Activated CD4-positive, alpha-beta T cell treated with anti-CD3 and anti-CD28 coated beads, Interleukin-2, amount 50 U/mL, for 4 hours (primary cell): ENCODE data around the gene MMADHC.
"Not testable (repeated sequence)": the region's sequence is repeated elsewhere in the genome, so short reads cannot be mapped to it uniquely, and the experiment has no call there.

Experiments used
- DNase-seq, 2 experiments: peaks; one replicate each; pipeline ENCODE4 v3.0.0-alpha.2; 2020

Gene MMADHC

GRCh38 chr2:149594411-149594810, 6.8 kb upstream of the MMADHC start:
- no peak for DNase-seq

GRCh38 chr2:149587950-149588487, 444 bp upstream of the MMADHC start:
- DNase-seq: no peak

- DNase-seq: no peak
Measured at GRCh38 chr2:149586898-149587219, 716 bp downstream of the MMADHC start.

DNA sequence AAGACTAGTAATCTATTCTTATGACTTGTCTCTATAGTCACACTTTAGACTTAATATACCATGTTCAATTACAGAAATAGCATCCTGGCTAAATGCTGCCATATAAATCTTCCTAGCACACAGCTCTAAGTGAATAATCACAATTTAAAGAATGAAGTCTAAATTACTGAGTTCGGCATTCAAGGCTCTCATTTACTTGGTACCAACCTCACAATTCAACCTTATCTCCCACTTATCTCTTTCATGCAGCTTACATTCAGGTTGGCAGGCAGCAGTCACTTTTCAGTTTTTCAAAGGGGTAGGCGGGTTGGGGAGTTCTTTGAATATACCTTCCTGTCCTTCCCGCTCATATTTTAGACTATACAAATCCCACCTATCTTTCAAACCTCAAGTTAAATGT, 1.5 kb downstream of the MMADHC start:
- no peak for DNase-seq

- no peak for DNase-seq
Measured at GRCh38 chr2:149585166-149585885, 2.2 kb downstream of the MMADHC start.

- no peak for DNase-seq
Measured at GRCh38 chr2:149579972-149580882, 7.3 kb downstream of the MMADHC start.

- DNase-seq: no peak
Measured at GRCh38 chr2:149577269-149577668, 10.3 kb downstream of the MMADHC start.

DNA sequence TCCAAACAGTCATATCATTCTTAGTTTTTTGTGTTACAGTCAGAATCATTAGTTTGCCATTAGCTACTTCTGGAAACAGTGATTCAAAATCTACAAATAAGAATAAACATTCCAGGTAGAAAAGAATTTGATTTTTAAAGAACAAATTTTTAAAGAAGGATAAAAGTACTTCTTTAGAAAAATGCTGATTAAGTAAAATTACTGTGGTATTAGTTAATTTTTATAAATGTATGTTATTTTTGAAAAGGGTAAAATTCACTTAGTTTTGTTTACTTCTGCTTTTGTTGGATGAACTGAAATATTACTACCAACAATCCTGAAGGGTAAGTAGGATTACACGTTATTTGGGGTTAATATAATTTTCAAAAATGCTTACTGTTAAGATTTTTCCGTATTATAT, 11.8 kb downstream of the MMADHC start:
- no peak for DNase-seq

DNA sequence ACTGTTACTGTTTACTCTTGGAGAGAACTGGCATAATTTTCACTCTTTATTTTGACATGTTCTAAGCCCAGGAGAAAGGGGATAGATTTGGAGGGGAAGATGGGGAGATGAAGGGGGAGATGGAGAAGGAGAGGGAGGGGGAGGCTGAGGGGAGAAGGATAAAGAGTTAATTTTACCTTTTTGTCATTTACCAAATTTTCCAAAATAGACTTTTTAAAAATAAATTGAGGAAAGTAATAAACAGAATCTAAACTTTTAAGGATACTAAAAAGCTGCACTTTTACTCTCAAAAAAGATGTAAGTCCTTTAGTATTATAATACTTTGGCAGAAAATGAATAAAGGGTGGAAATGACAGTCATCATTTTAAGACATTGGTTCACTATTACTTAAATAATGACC, 12.3 kb downstream of the MMADHC start:
- DNase-seq: no peak

DNA sequence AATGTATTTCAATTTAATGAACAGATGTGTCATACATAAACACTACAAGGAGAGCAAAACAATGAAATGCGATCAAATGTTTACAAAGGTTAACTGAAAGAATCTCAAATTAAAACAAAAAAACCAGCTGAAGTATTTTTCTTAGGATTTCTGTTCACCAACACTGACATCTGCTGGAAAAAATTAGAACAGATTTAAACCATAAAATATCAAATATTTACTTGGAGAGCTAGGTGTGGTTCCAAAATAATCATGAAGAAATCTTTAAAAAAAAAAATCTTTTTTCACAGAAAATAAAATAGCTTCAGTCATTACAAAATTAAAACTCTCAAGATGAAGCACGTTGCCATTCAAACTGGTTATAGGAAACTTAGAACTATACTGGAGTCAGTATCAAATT, 13.8 kb downstream of the MMADHC start:
- no peak for DNase-seq

DNA sequence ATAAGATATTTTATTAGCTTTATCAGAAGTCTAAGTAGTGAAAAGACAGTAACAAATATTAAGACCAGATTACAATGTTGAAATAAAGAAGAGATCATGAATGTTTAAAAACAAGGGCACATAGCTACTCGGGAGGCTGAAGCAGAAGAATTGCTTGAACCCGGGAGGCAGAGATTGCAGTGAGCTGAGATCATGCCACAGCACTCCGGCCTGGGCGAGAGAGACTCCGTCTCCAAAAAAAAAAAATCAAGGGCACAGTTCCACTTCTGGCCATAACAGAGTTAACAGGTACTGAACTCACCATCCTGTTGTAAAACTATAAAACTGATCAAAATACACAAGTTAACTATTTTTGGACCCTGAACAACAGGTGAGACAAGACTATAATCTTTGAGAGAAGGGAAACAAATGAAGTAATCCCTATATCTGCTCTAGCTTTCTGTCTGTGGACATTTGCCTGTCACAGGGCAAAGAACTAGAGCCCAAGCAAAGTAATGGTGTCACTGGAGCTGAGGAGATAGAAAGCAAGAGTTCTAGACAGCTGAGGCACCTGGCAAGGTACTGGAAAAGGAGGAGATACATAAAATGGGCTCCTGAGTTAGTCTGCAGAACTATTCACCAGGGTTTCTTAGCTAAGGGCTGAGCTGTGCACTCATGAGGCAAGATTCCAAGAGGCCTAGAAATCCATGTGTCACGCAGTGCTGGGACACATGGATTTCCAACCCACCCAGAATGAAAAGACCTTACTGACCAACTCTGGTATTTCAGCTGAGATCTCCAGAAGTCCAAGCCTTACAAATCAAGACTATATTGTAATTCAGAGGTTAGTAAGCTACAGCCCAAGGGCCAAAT, 15.2 kb downstream of the MMADHC start:
- no peak for DNase-seq

GRCh38 chr2:149568138-149568537, 19.4 kb downstream of the MMADHC start:
- no peak for DNase-seq

DNA sequence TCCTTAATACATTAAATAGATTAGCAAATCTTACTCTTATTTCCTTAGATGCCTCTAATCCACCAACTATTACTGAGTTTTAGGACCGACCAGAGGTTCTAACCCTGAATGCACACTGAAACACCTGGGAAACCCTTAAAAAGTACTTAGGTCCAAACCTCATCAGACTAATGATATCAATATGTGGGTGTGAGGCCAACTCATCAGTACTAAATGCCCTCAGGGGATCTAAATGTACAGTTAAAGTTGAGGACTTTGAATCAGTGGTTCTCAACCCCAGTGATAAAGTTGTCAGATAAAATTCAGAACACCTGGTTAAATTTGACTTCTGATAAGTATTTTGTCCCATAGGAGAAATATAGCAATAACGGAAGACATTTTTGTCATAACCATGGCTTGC, 20.9 kb downstream of the MMADHC start:
- no peak for DNase-seq

GRCh38 chr2:149565625-149566024, 21.9 kb downstream of the MMADHC start:
- not testable (repeated sequence) for DNase-seq

- DNase-seq: no peak
Measured at GRCh38 chr2:149564983-149565382, 22.6 kb downstream of the MMADHC start.

DNA sequence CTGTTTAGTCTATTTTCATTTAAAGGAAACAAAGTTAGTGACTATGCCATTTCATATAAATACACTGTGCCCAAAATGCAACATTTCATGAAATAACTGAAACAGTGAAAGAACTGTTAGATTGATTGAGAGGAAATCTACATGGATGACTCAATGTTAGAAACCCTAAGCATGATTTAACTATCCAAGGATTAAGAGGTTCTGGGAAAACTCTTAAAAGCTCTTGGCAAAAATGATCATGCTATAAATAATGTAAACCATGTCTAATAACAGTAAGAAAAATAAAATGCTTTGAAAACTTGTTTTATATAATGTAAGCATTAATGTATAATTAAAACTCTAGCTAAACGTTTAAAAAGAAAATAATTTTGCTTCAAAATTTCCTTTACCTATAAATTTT, 23.5 kb downstream of the MMADHC start:
- no peak for DNase-seq

DNA sequence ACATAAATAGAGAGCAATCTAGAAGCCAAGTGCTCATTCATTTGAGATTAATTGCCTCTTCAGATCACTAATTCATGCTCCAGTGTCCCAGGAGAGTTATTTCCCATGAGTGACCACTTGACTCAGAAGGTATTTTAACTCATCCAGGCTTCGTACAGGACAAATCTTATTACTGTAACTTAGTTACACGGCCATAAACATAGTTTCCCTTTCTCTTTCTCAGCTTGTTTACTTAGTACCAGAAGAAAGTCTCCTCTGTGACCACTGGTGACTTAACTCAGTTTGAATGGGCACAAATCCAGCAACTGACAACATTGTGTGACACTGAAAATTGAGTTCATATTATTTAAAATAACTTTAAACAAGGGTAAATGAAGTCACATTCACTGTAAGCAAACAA, 25.3 kb downstream of the MMADHC start:
- no peak for DNase-seq

- DNase-seq: no peak
Measured at GRCh38 chr2:149561309-149561926, 26.2 kb downstream of the MMADHC start.

- DNase-seq: no peak
Measured at GRCh38 chr2:149559341-149560068, 28.1 kb downstream of the MMADHC start.

DNA sequence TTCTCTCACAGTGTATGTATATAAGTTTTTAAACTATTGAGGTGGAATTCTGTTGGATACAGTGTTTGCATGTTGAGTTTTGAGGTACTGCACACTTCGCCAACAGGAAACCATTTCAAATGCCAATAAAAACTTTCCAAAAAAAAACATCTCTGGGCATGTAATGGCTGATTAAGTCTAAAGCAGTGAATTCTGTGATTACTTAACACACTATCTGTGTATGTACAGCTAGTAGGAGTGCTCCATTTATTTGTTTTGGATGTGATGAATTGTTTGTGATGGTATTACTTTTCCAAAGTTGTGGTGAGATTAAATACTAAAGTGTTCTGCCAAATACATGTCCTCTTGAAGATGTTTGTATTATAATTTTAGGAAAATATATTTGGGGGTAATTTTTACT, 31.1 kb downstream of the MMADHC start:
- no peak for DNase-seq

GRCh38 chr2:149552830-149553229, 34.7 kb downstream of the MMADHC start:
- no peak for DNase-seq

GRCh38 chr2:149552226-149552625, 35.3 kb downstream of the MMADHC start:
- DNase-seq: no peak
